ENCODE data around the gene UBE2C. TPM values are rescaled to one million over a fixed set of nuclear protein-coding genes. Genes with fewer than 3 reads are reported as not detected.

The UBE2C gene
- total and polyA plus RNA-seq, 2 donors (not counting 1 experiment from before 2014, with no cell fraction given), result 0.54 to 2.4 TPM

DNA sequence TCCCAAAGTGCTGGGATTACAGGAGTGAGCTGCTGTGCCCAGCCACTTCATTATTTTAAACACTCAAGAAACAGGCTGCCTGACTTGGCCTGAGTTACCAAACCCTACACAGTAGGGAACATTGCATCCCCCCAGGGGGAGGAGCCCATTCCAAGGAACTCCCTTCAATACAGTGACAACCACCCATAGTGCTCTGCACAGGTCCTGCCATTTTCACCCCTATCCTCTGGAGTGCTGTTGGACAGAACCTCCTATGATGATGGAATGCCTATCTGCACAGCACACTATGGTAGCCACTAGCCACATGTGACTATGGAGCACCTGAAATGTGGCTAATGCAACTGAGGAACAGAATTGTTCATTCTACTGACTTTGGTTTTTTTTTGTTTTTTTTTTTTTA lies 33.0 kb downstream of the UBE2C start:
- Histone ChIP-seq H3K27ac (ENCODE audit: low read length in 2 of 2) (no peak overlapping the region), H3K9me3 (ENCODE audit: control extremely low read depth in 1 of 3, control insufficient read depth in 2 of 3, insufficient read depth in 1 of 3, low read length in 2 of 3) (no peaks in the 10 kb centered on the region), H3K4me2 (replicated peaks; ENCODE audit: low read depth, low read length, poor library complexity, severe bottlenecking) (no peak overlapping the region), H3K36me3 (replicated peaks in 1 of 2; ENCODE audit: control extremely low read depth in 1 of 2, control insufficient read depth in 1 of 2, extremely low read depth in 1 of 2, insufficient read depth in 2 of 2, low read length in 1 of 2) (peaks cover 13 to 60% of the 10 kb centered on the region in 2 experiments), H4K20me1 (ENCODE audit: control insufficient read depth, insufficient read depth, low read length, poor library complexity, severe bottlenecking) (no peaks in the 10 kb centered on the region), H3K27me3 (replicated peaks in 1 of 4; ENCODE audit: control extremely low read depth in 1 of 4, control insufficient read depth in 3 of 4, insufficient read depth in 4 of 4, low read length in 3 of 4) (no peaks in the 10 kb centered on the region), H3K4me3 (ENCODE audit: control extremely low read depth in 1 of 5, extremely low read depth in 1 of 5, insufficient read depth in 1 of 5, low read depth in 2 of 5, low read length in 4 of 5) (no peak overlapping the region), H2AFZ (ENCODE audit: insufficient read depth, low read depth, low read length, poor library complexity, severe bottlenecking) (no peak overlapping the region), H3K9ac (ENCODE audit: low read length) (no peak overlapping the region), H3K79me2 (ENCODE audit: control insufficient read depth, insufficient read depth, low read length) (peaks cover 6% of the 10 kb centered on the region), H3K4me1 (ENCODE audit: control insufficient read depth in 2 of 2, insufficient read depth in 2 of 2, low read length in 2 of 2) (peaks cover 14 to 21% of the 10 kb centered on the region in 2 donors)
- ChIA-PET POLR2A (no interaction called here), CTCF (no interaction called here)
- Mint-ChIP-seq H3K4me3 (no peak overlapping the region), H3K4me1 (peaks cover 18% of the 10 kb centered on the region), H3K9me3 (ENCODE audit: insufficient read depth) (no peaks in the 10 kb centered on the region), H3K27me3 (no peaks in the 10 kb centered on the region), H3K27ac (no peak overlapping the region)
- intact Hi-C loops (cut with micrococcal nuclease), result no loop called here
- TF ChIP-seq, protein P1, sequence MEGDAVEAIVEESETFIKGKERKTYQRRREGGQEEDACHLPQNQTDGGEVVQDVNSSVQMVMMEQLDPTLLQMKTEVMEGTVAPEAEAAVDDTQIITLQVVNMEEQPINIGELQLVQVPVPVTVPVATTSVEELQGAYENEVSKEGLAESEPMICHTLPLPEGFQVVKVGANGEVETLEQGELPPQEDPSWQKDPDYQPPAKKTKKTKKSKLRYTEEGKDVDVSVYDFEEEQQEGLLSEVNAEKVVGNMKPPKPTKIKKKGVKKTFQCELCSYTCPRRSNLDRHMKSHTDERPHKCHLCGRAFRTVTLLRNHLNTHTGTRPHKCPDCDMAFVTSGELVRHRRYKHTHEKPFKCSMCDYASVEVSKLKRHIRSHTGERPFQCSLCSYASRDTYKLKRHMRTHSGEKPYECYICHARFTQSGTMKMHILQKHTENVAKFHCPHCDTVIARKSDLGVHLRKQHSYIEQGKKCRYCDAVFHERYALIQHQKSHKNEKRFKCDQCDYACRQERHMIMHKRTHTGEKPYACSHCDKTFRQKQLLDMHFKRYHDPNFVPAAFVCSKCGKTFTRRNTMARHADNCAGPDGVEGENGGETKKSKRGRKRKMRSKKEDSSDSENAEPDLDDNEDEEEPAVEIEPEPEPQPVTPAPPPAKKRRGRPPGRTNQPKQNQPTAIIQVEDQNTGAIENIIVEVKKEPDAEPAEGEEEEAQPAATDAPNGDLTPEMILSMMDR (IDR thresholded peaks at IDR 0.05), result no peak
- TF ChIP-seq EZH2 (IDR thresholded peaks at IDR 0.05; ENCODE audit: borderline replicate concordance, insufficient read depth, low read depth, low read length, poor library complexity, severe bottlenecking), result no peak
- DNase-seq, result no peak
- no peak for ATAC-seq (ENCODE audit: low read depth)

- Mint-ChIP-seq H3K4me1 (no peaks in the 10 kb centered on the region), H3K27me3 (no peaks in the 10 kb centered on the region), H3K27ac (no peak overlapping the region), H3K4me3 (no peak overlapping the region), H3K9me3 (ENCODE audit: insufficient read depth) (no peaks in the 10 kb centered on the region)
- Histone ChIP-seq H4K20me1 (ENCODE audit: control insufficient read depth, insufficient read depth, low read length, poor library complexity, severe bottlenecking) (no peaks in the 10 kb centered on the region), H2AFZ (ENCODE audit: insufficient read depth, low read depth, low read length, poor library complexity, severe bottlenecking) (no peak overlapping the region), H3K4me1 (ENCODE audit: control insufficient read depth in 2 of 2, insufficient read depth in 2 of 2, low read length in 2 of 2) (no peaks in the 10 kb centered on the region), H3K4me2 (replicated peaks; ENCODE audit: low read depth, low read length, poor library complexity, severe bottlenecking) (no peak overlapping the region), H3K4me3 (ENCODE audit: control extremely low read depth in 1 of 5, extremely low read depth in 1 of 5, insufficient read depth in 1 of 5, low read depth in 2 of 5, low read length in 4 of 5) (no peak overlapping the region), H3K27ac (ENCODE audit: low read length in 2 of 2) (no peak overlapping the region), H3K79me2 (ENCODE audit: control insufficient read depth, insufficient read depth, low read length) (peaks cover 16% of the 10 kb centered on the region), H3K9ac (ENCODE audit: low read length) (no peak overlapping the region), H3K36me3 (replicated peaks in 1 of 2; ENCODE audit: control extremely low read depth in 1 of 2, control insufficient read depth in 1 of 2, extremely low read depth in 1 of 2, insufficient read depth in 2 of 2, low read length in 1 of 2) (peaks cover 9 to 64% of the 10 kb centered on the region in 2 experiments), H3K27me3 (replicated peaks in 1 of 4; ENCODE audit: control extremely low read depth in 1 of 4, control insufficient read depth in 3 of 4, insufficient read depth in 4 of 4, low read length in 3 of 4) (no peaks in the 10 kb centered on the region), H3K9me3 (ENCODE audit: control extremely low read depth in 1 of 3, control insufficient read depth in 2 of 3, insufficient read depth in 1 of 3, low read length in 2 of 3) (no peaks in the 10 kb centered on the region)
- ChIA-PET POLR2A (no interaction called here), CTCF (no interaction called here)
- 98% methylated on average over 8 of the region's 8 CpGs for WGBS (ENCODE audit: insufficient coverage)
- TF ChIP-seq, protein P1 (IDR thresholded peaks at IDR 0.05), result no peak
- TF ChIP-seq EZH2 (IDR thresholded peaks at IDR 0.05; ENCODE audit: borderline replicate concordance, insufficient read depth, low read depth, low read length, poor library complexity, severe bottlenecking), result no peak
- no peak for ATAC-seq (ENCODE audit: low read depth)
- intact Hi-C loops (cut with micrococcal nuclease), result no loop called here
- no peak for DNase-seq
Observed at GRCh38 chr20:45848421-45848820, 36.0 kb downstream of the UBE2C start.
